Measurements from ENCODE around the gene CAMK1D. TPM values are rescaled to one million over a fixed set of nuclear protein-coding genes. Genes with fewer than 3 reads are reported as not detected.

CAMK1D gene
- total and polyA plus RNA-seq, 2 experiments from 2014 or later = 4.6 to 7.2 TPM

DNA sequence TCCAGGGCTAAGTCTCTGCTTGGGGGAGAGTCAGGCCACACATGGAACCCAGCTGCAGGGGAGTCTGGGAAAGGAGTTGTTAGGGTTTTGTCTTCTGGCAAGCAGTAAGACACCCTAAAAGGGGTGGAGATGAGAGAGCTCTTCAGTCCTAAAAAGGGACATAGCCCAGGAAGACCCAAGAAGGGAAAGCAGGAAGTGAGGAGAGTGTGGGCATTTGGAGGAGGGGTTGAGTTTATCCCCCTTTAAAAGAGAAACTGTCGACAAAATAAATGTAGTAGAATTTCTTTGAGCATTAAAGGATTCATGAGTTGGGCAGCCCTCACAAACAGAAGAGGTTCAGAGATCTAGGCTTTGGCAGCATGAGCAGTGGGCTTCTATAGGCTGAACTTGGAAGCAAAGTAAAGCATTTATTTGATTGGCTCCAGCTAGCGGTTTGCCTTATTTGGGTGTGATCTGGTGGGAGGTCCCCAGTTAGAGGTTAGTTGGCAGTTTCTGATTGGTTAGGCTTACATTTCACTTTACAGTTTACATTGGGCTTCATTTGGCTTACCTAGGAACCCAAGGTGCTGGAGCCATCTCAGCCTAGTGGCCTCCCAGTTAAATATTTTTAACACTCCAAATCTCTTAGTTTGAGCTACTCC lies 246.7 kb downstream of the CAMK1D start:
- no peak for ATAC-seq
- H3K4me1 Mint-ChIP-seq = peaks cover 3% of the 10 kb centered on the region; the same call in 1 of the 3 replicates

More for the DNA sequence above, 246.7 kb downstream of the CAMK1D start:
- no peaks in the 10 kb centered on the region for H3K27me3 ChIP-seq (ENCODE audit: insufficient read depth)
- Mint-ChIP-seq H3K36me3 (ENCODE audit: low read depth) (peaks cover 12% of the 10 kb centered on the region; the same call in 2 of the 3 replicates), H3K27me3 (ENCODE audit: insufficient read depth, low read depth, poor library complexity) (peaks cover 2% of the 10 kb centered on the region), H3K4me3 (no peak overlapping the region), H3K27ac (no peak overlapping the region), H3K9me3 (peaks cover 16% of the 10 kb centered on the region; the same call in 2 of the 3 replicates)
- no peaks in the 10 kb centered on the region for H3K79me2 ChIP-seq (replicated peaks; ENCODE audit: insufficient read depth)
- peaks cover 6% of the 10 kb centered on the region; the same call in 1 of the 2 replicates for H3K9me2 ChIP-seq (ENCODE audit: insufficient read depth)
- no peaks in the 10 kb centered on the region for H3F3A ChIP-seq (replicated peaks; ENCODE audit: low read depth)
- H3K36me3 ChIP-seq (ENCODE audit: insufficient read depth) = no peaks in the 10 kb centered on the region
- H3K27ac ChIP-seq (ENCODE audit: low read depth) = no peak overlapping the region
- H3K4me2 ChIP-seq = no peak overlapping the region
- H3K4me1 ChIP-seq (ENCODE audit: insufficient read depth) = no peaks in the 10 kb centered on the region
- H4K20me1 ChIP-seq (replicated peaks; ENCODE audit: insufficient read depth) = no peaks in the 10 kb centered on the region
- no peak for DNase-seq (ENCODE audit: low spot score)
- TF ChIP-seq ZNF331 (CRISPR knock-in tag; IDR thresholded peaks at IDR 0.05; ENCODE audit: low read depth) (no peak), EZH2phosphoT487 (IDR thresholded peaks at IDR 0.05; ENCODE audit: unreplicated experiment) (no peak), JUNB (IDR thresholded peaks at IDR 0.05; ENCODE audit: unreplicated experiment) (no peak), ETS1 (IDR thresholded peaks at IDR 0.05) (no peak), POLR2AphosphoS5 (IDR thresholded peaks at IDR 0.05; ENCODE audit: low read depth) (no peak), ZNF462 (CRISPR knock-in tag; IDR thresholded peaks at IDR 0.05) (no peak), ZNF114 (CRISPR knock-in tag; IDR thresholded peaks at IDR 0.05) (no peak), STAT1 (IDR thresholded peaks at IDR 0.05; ENCODE audit: unreplicated experiment) (no peak)
- TF ChIP-seq, protein P1, sequence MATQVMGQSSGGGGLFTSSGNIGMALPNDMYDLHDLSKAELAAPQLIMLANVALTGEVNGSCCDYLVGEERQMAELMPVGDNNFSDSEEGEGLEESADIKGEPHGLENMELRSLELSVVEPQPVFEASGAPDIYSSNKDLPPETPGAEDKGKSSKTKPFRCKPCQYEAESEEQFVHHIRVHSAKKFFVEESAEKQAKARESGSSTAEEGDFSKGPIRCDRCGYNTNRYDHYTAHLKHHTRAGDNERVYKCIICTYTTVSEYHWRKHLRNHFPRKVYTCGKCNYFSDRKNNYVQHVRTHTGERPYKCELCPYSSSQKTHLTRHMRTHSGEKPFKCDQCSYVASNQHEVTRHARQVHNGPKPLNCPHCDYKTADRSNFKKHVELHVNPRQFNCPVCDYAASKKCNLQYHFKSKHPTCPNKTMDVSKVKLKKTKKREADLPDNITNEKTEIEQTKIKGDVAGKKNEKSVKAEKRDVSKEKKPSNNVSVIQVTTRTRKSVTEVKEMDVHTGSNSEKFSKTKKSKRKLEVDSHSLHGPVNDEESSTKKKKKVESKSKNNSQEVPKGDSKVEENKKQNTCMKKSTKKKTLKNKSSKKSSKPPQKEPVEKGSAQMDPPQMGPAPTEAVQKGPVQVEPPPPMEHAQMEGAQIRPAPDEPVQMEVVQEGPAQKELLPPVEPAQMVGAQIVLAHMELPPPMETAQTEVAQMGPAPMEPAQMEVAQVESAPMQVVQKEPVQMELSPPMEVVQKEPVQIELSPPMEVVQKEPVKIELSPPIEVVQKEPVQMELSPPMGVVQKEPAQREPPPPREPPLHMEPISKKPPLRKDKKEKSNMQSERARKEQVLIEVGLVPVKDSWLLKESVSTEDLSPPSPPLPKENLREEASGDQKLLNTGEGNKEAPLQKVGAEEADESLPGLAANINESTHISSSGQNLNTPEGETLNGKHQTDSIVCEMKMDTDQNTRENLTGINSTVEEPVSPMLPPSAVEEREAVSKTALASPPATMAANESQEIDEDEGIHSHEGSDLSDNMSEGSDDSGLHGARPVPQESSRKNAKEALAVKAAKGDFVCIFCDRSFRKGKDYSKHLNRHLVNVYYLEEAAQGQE (IDR thresholded peaks at IDR 0.05; ENCODE audit: unreplicated experiment) = no peak
- no peak overlapping the region for H3K4me3 ChIP-seq
- H2AFZ ChIP-seq = no peak overlapping the region
